Measurements from ENCODE around the gene IRF7.

- TF ChIP-seq CTCF (IDR thresholded peaks at IDR 0.05) (no peak), POLR2A (IDR thresholded peaks at IDR 0.05) (no peak)
Observed at GRCh38 chr11:625636-626268, 10.0 kb upstream of the IRF7 start.

All from heart left ventricle (tissue), 13 donors.